GM06990 (cell line): Measurements from ENCODE around the gene RASGRP2.
"Not testable (repeated sequence)": the region's sequence is repeated elsewhere in the genome, so short reads cannot be mapped to it uniquely, and the experiment has no call there.

ENCODE experiments used
- DNase-seq: peaks from one replicate; pipeline ENCODE4 v3.0.0-alpha.2; 2011; ENCODE audit not compliant: insufficient read length; ENCODE audit errors: extremely low read depth
- H3K27me3 ChIP-seq: replicated peaks from 2 replicates; pipeline ENCODE4 v1.6.0; 2011; ENCODE audit warnings: low read length; ENCODE audit not compliant: control insufficient read depth, insufficient read depth
- H3K36me3 ChIP-seq: 2 replicates; pipeline ENCODE4 v1.5.1; 2011; ENCODE audit warnings: low read length; ENCODE audit not compliant: control insufficient read depth, insufficient read depth
- H3K4me3 ChIP-seq: replicated peaks from 2 replicates; pipeline ENCODE4 v1.5.1; 2011; ENCODE audit warnings: low read depth, mild to moderate bottlenecking, control low read depth, low read length
- TF ChIP-seq, protein P1 (sequence below): IDR thresholded peaks from 2 replicates; pipeline ENCODE4 v1.5.1; 2011; ENCODE audit warnings: low read length, control low read depth, mild to moderate bottlenecking, inconsistent platforms; ENCODE audit not compliant: insufficient read depth, poor library complexity, severe bottlenecking

RASGRP2 gene

DNA sequence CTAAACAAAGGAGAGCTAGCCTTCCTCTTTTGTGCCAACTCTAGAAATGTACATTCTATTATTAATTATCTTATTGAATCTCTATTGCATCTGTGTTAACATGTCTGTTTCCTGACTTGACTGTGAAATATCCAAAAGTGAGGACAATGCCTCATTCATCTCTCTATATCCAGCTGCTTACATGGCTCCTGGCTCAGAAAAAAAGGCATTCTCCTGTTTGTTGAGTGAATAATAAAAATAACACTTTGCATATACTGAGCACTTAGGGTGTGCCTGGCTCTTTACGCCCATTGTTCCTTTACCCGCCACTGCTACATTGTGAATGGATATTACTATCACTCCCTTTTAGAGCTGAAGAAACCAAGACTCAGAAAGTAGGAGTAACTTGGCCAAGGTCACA lies 40.9 kb downstream of the RASGRP2 start:
- no peak overlapping the region for H3K4me3 ChIP-seq
- TF ChIP-seq, protein P1, sequence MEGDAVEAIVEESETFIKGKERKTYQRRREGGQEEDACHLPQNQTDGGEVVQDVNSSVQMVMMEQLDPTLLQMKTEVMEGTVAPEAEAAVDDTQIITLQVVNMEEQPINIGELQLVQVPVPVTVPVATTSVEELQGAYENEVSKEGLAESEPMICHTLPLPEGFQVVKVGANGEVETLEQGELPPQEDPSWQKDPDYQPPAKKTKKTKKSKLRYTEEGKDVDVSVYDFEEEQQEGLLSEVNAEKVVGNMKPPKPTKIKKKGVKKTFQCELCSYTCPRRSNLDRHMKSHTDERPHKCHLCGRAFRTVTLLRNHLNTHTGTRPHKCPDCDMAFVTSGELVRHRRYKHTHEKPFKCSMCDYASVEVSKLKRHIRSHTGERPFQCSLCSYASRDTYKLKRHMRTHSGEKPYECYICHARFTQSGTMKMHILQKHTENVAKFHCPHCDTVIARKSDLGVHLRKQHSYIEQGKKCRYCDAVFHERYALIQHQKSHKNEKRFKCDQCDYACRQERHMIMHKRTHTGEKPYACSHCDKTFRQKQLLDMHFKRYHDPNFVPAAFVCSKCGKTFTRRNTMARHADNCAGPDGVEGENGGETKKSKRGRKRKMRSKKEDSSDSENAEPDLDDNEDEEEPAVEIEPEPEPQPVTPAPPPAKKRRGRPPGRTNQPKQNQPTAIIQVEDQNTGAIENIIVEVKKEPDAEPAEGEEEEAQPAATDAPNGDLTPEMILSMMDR = no peak
- DNase-seq = no peak
- no peaks in the 10 kb centered on the region; the same call in 1 of the 2 replicates for H3K27me3 ChIP-seq
- no peaks in the 10 kb centered on the region for H3K36me3 ChIP-seq

DNA sequence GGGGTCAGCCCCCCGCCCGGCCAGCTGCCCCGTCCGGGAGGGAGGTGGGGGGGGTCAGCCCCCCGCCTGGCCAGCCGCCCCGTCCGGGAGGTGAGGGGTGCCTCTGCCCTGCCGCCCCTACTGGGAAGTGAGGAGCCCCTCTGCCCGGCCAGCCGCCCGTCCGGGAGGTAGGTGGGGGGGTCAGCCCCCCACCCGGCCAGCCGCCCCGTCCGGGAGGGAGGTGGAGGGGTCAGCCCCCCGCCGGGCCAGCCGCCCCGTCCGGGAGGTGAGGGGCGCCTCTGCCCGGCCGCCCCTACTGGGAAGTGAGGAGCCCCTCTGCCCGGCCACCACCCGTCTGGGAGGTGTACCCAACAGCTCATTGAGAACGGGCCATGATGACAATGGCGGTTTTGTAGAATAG lies 42.0 kb downstream of the RASGRP2 start:
- not testable (repeated sequence) for H3K27me3 ChIP-seq, DNase-seq, H3K4me3 ChIP-seq, H3K36me3 ChIP-seq

DNA sequence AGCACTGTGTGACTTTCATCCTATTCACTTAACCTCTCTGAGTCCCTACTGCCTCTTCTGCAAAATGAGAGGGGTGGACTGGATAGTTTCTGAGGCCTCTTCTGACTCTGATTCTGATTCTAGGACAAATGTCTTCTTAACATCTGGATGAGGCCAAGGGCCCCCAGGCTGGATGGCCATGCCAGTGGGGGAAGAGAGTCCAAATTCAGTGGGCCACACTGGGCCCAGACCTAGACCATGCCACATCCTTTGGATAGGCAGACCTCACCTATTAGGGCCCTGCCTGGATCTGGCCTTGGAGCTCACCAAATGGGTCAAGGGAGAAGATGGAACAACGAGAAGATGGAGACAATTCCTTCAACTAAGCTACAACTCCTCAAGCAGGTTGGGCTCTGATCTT lies 45.5 kb downstream of the RASGRP2 start:
- H3K4me3 ChIP-seq = no peak overlapping the region
- H3K27me3 ChIP-seq = no peaks in the 10 kb centered on the region; the same call in none of the 2 replicates
- DNase-seq = no peak
- H3K36me3 ChIP-seq = no peaks in the 10 kb centered on the region
- TF ChIP-seq, protein P1 = no peak

DNA sequence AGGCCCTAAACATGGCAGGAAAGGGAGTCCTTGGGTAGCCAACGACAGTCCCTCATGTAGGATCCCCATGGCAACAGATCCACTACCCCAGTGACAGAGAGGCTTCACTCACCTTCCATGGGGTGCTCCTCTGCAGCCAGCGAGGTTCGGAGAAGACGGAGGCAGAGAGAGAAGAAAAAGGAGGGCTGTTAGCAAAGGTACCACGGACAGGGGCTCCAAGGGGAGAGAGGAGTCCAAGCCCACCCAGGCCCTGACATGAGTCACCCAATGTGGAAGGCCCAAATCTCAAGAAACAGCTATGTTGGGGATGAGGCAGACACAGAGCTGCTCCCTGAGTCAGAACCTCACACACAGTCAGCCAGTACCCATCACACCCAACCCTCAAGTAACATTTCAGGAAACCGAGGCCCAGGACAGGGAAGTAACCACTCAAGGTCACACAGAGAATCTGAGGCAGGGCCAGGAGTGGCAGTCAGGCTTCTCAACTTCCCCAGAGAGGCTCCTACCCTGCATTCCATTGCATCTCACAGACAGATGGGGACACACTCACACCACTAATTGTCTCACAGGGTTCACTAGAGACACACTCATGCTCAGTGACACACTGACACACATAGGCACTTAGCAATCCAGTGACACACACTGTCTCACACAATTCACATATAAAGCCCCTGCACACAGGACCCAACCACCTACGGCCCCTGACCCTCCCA lies 46.1 kb downstream of the RASGRP2 start:
- H3K36me3 ChIP-seq = no peaks in the 10 kb centered on the region
- no peak for DNase-seq
- no peak overlapping the region for H3K4me3 ChIP-seq
- TF ChIP-seq, protein P1 = no peak
- H3K27me3 ChIP-seq = no peaks in the 10 kb centered on the region; the same call in none of the 2 replicates

DNA sequence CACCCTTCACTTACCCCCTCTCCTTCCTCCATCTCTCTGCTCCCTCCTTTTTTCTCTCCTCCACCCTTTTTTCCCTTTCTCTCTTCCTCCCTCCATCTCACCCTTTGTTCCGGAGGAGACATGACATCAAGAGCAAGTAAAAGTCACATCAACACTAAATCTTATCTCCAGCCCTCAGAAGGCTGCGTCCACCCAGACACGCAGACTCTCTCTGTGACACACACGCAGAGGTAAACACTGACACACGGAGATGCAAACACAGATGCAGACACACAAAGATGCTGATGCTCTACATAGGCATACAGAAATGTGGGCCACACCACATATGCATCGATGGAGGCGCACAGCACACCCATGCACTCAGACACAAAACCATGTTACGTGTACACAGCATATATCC lies 47.9 kb downstream of the RASGRP2 start:
- no peaks in the 10 kb centered on the region for H3K36me3 ChIP-seq

DNA sequence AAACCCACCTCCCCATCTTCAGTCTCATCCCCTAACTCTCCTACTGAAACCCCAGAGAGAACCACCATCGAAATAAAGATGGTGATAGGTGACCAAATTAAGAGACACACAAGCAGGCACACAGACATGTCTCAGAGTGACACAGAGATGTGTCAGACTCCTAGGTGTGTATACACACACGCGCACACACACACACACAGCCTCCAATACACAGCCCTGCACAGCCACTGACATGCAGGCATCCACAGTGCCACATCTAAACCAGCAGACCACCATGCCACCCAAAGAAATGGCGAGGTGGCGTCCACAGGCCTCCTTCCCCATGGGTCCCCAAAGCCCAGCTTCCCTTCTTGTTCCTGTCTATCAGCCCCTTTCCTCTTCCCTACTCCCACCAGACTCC lies 48.4 kb downstream of the RASGRP2 start:
- TF ChIP-seq, protein P1 = no peak
- Histone ChIP-seq H3K4me3 (no peak overlapping the region), H3K27me3 (no peaks in the 10 kb centered on the region; the same call in none of the 2 replicates), H3K36me3 (no peaks in the 10 kb centered on the region)
- no peak for DNase-seq

More for the DNA sequence above, 47.9 kb downstream of the RASGRP2 start:
- Histone ChIP-seq H3K4me3 (no peak overlapping the region), H3K27me3 (no peaks in the 10 kb centered on the region; the same call in none of the 2 replicates)
- no peak for DNase-seq
- TF ChIP-seq, protein P1 = no peak
